Karpas-422 (cell line): ENCODE results near the gene NKTR. TPM values are rescaled to one million over a fixed set of nuclear protein-coding genes. Genes with fewer than 3 reads are reported as not detected.

ENCODE experiments used
- total RNA-seq: library from RNA; depleted of rRNA; stranded (reverse); fragments of >200 nt; shearing (Covaris generic); gene quantifications from 2 replicates; pipeline ENCODE4 v1.2.3, GENCODE V29; 2014; ENCODE audit warnings: low replicate concordance; rRNA removed

The NKTR gene
- total RNA-seq, 1 experiment from 2014 or later = 178 TPM

Other genes starting within 250 kb of the NKTR start
- gene LYZL4, start 190.1 kb upstream of the NKTR start, total RNA-seq = not detected in 2 replicates
- gene VIPR1, start 98.0 kb upstream of the NKTR start, total RNA-seq = 0.41 and 2.5 TPM in 2 replicates
- gene SEC22C, start 18.7 kb upstream of the NKTR start, total RNA-seq = 36.4 and 49.8 TPM in 2 replicates
- gene SS18L2, start 9.8 kb upstream of the NKTR start, total RNA-seq = 57.5 and 105 TPM in 2 replicates
- 0.07 and 0.11 TPM in 2 replicates for gene ZBTB47, start 53.0 kb downstream of the NKTR start, total RNA-seq
- gene KLHL40, start 84.9 kb downstream of the NKTR start, total RNA-seq = not detected in 2 replicates
- gene HHATL, start 102.1 kb downstream of the NKTR start, total RNA-seq = not detected in 2 replicates
- 1.9 and 4.2 TPM in 2 replicates for gene CCDC13, start 172.6 kb downstream of the NKTR start, total RNA-seq
- gene HIGD1A, start 203.8 kb downstream of the NKTR start, total RNA-seq = 103 and 207 TPM in 2 replicates
- 0.43 and 1.9 TPM in 2 replicates for gene ACKR2, start 208.8 kb downstream of the NKTR start, total RNA-seq